22Rv1 (cell line): ENCODE results near the gene VAMP1.
"Not testable (repeated sequence)": the region's sequence is repeated elsewhere in the genome, so short reads cannot be mapped to it uniquely, and the experiment has no call there.

Experiments
- H3K27ac ChIP-seq: fragments of 450-650 bp; 2 replicates; pipeline ENCODE4 v1.5.1; 2017
- ZFX ChIP-seq: fragments of 450-650 bp; IDR thresholded peaks from 2 replicates; pipeline ENCODE4 v1.6.1; 2017; ENCODE audit warnings: antibody characterized with exemption, borderline replicate concordance
- TF ChIP-seq, protein P1 (sequence below): fragments of 450-650 bp; IDR thresholded peaks from 2 replicates; pipeline ENCODE4 v1.5.1; 2017; ENCODE audit warnings: mild to moderate bottlenecking

VAMP1 gene, protein sequence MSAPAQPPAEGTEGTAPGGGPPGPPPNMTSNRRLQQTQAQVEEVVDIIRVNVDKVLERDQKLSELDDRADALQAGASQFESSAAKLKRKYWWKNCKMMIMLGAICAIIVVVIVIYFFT

DNA sequence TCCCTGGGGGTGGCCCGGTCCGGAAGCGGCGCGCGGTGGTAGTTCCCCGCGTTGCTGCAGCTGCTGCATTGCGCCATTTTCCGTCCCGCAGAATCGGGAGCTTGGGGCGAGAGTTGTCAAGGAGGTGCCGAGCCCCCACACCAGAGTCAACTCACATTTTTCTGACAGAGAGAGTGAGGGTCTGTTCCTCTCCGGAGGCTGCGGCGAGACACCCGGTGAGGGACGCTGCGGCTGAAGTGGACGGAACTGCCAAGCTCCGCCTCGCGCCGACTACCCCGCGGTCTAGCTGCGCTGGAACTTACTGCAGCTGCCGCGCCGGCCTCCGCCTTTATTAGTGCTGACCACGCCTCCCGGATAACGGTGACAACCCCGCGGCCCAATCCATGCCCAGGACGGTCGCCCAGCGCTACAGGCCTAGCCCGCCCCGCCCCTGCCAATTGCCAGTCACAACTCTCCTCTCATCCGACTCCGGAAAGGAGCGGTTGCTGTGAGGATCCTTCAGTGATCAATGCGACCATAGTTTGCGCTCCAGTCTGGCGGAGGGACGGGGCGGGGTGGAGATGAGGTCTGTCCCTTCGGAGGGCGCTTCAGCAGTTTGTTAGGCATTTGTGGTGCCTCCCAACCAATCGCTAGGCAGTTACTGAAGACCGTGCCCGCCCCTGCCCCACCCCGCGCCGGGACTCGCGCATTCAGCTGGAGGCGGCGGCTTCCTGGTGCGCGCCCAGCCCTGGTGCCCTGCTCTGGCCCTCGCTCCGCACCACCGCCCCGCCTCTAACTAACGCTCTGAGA lies at the start of gene VAMP1:
Gene VAMP1, minus strand, starts transcription at position 303 of the 789 bp plus-strand sequence. Its CDS starts 146 bp downstream, at position 157.
- peak within 1 kb of the TSS; percentile 89 for H3K27ac ChIP-seq
- TF ChIP-seq ZFX: no peak
- TF ChIP-seq, protein P1, sequence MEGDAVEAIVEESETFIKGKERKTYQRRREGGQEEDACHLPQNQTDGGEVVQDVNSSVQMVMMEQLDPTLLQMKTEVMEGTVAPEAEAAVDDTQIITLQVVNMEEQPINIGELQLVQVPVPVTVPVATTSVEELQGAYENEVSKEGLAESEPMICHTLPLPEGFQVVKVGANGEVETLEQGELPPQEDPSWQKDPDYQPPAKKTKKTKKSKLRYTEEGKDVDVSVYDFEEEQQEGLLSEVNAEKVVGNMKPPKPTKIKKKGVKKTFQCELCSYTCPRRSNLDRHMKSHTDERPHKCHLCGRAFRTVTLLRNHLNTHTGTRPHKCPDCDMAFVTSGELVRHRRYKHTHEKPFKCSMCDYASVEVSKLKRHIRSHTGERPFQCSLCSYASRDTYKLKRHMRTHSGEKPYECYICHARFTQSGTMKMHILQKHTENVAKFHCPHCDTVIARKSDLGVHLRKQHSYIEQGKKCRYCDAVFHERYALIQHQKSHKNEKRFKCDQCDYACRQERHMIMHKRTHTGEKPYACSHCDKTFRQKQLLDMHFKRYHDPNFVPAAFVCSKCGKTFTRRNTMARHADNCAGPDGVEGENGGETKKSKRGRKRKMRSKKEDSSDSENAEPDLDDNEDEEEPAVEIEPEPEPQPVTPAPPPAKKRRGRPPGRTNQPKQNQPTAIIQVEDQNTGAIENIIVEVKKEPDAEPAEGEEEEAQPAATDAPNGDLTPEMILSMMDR: no peak

- H3K27ac ChIP-seq: no peak overlapping the region
Observed at GRCh38 chr12:6520186-6520585, 49.7 kb upstream of the VAMP1 start.

GRCh38 chr12:6508087-6508486 lies 37.6 kb upstream of the VAMP1 start:
- TF ChIP-seq, protein P1: no peak
- no peak for TF ChIP-seq ZFX
- H3K27ac ChIP-seq: peak overlapping the region; percentile 31; the same call in 1 of the 2 replicates

More at GRCh38 chr12:6520186-6520585, 49.7 kb upstream of the VAMP1 start:
- TF ChIP-seq, protein P1: no peak
- TF ChIP-seq ZFX: no peak

DNA sequence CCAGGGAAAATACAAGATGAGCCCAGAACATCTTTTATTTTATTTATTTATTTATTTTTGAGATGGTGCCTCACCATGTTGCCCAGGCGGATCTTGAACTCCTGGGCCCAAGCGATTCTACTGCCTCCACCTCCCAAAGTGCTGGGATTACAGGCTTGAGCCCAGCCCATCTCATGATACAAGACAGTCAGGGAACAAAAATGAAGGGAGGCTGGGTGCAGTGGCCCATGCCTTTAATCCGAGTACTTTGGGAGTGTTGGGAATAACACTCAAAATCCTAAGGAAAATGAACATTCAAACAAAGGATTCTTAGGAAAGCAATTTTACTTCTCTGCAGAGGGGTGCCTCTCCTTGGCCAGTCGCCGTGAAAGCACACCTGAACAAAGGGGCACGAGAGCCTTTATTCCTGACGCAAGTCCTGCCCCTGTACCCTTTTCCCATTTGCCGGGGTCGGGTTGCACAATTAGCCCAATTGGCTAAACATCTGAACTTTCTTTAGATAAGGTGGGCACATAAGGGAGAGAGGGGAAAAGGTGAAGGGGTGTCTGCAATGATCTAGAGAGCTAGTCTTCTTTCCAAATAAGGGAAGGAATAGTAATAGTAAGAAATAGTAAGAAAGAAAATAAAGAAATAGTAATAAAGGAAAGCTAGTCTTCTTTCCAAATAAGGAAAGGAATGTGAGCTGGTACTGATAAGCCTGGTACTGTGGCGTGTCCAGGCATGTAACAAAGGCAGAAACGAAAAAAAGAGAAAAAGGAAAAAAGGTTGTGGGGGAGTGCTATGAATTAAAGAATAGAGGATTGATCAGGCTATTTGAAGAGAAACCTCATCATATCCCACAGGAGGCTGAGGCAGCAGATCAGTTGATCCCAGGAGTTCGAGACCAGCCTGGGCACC lies 36.9 kb upstream of the VAMP1 start:
- H3K27ac ChIP-seq: peak overlapping the region; percentile 31; the same call in 1 of the 2 replicates
- TF ChIP-seq, protein P1: no peak
- TF ChIP-seq ZFX: no peak

DNA sequence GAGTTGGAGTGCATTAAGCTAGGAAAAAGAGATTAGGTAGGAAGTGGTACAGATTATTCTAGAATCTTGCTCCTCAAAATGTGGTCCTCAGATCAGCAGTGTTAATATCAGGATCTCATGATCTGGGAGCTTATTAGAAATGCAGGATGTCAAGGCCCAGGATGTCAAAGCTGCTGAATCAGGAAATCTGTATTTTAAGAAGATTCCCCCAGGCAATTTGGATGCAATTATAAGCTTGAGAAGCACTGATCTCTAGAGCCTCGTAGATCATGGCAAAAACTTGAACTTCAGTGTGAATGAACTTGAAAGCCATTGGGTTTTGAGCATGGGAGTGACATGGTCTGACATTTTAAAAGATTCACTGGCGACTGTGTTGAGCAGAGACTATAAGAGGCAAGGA lies 30.0 kb upstream of the VAMP1 start:
- TF ChIP-seq, protein P1: no peak
- no peak for TF ChIP-seq ZFX
- no peak overlapping the region for H3K27ac ChIP-seq

DNA sequence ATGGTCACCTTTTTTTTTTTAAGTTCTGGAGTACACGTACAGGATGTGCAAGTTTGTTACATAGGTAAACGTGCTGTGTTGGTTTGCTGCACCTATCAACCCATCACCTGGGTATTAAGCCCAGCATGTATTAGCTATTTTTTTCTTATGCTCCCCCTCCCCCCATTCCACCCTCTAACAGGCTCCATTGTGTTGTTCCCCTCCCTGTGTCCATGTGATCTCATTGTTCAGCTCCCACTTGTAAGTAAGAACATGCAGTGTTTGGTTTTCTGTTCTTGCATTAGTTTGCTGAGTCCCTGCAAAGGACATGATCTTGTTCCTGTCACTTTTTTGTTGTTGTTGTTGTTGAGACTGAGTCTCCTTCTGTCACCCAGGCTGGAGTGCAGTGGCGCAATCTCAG lies 26.8 kb upstream of the VAMP1 start:
- H3K27ac ChIP-seq: not testable (repeated sequence)

GRCh38 chr12:6494968-6495367 lies 24.5 kb upstream of the VAMP1 start:
- TF ChIP-seq, protein P1: no peak
- no peak for TF ChIP-seq ZFX
- peak overlapping the region; percentile 98 for H3K27ac ChIP-seq
